GM21526 (cell line): ENCODE measurements around the gene PBX3.
"Not testable (repeated sequence)": the region's sequence is repeated elsewhere in the genome, so short reads cannot be mapped to it uniquely, and the experiment has no call there.

ENCODE experiments used
- ATAC-seq: cut with Tn5 transposase; IDR thresholded peaks from one replicate; pipeline ENCODE4 v1.9.1; 2021; ENCODE audit warnings: moderate library complexity; ENCODE audit not compliant: unreplicated experiment, low FRiP score

PBX3 gene

GRCh38 chr9:125820100-125820804 lies 73.1 kb downstream of the PBX3 start:
- ATAC-seq, result no peak

GRCh38 chr9:125821078-125821477 lies 73.9 kb downstream of the PBX3 start:
- no peak for ATAC-seq

GRCh38 chr9:125822160-125822559 lies 75.0 kb downstream of the PBX3 start:
- ATAC-seq, result no peak

GRCh38 chr9:125822902-125823301 lies 75.7 kb downstream of the PBX3 start:
- no peak for ATAC-seq

GRCh38 chr9:125823874-125824406 lies 76.8 kb downstream of the PBX3 start:
- ATAC-seq, result not testable (repeated sequence)

- no peak for ATAC-seq
Measured at GRCh38 chr9:125825762-125826161, 78.6 kb downstream of the PBX3 start.

- ATAC-seq, result no peak
Measured at GRCh38 chr9:125826850-125827249, 79.7 kb downstream of the PBX3 start.

- ATAC-seq, result peak; percentile 81
Measured at GRCh38 chr9:125829743-125830142, 82.6 kb downstream of the PBX3 start.

GRCh38 chr9:125831054-125831453 lies 83.9 kb downstream of the PBX3 start:
- ATAC-seq, result no peak

- ATAC-seq, result no peak
Measured at GRCh38 chr9:125831616-125832015, 84.4 kb downstream of the PBX3 start.

- no peak for ATAC-seq
Measured at GRCh38 chr9:125835655-125836054, 88.5 kb downstream of the PBX3 start.

- ATAC-seq, result no peak
Measured at GRCh38 chr9:125839317-125839716, 92.1 kb downstream of the PBX3 start.

- no peak for ATAC-seq
Measured at GRCh38 chr9:125841444-125841843, 94.3 kb downstream of the PBX3 start.

GRCh38 chr9:125842242-125842641 lies 95.1 kb downstream of the PBX3 start:
- no peak for ATAC-seq

- ATAC-seq, result no peak
Measured at GRCh38 chr9:125843646-125844045, 96.5 kb downstream of the PBX3 start.

- no peak for ATAC-seq
Measured at GRCh38 chr9:125844611-125845010, 97.4 kb downstream of the PBX3 start.

- no peak for ATAC-seq
Measured at GRCh38 chr9:125845271-125845808, 98.2 kb downstream of the PBX3 start.

GRCh38 chr9:125847735-125848134 lies 100.6 kb downstream of the PBX3 start:
- no peak for ATAC-seq

GRCh38 chr9:125850106-125850632 lies 103.0 kb downstream of the PBX3 start:
- no peak for ATAC-seq

- no peak for ATAC-seq
Measured at GRCh38 chr9:125850763-125851162, 103.6 kb downstream of the PBX3 start.

- ATAC-seq, result no peak
Measured at GRCh38 chr9:125851979-125852378, 104.8 kb downstream of the PBX3 start.

- ATAC-seq, result no peak
Measured at GRCh38 chr9:125852386-125852785, 105.2 kb downstream of the PBX3 start.
